HEK293T (cell line): ENCODE data around the gene BCL3.

Source experiments
- CTCF ChIA-PET: fragments of 350-600 bp; formaldehyde crosslinking; extraction: SDS; loops from one replicate; lab custom pipeline; 2021; ENCODE audit warnings: antibody characterized with exemption, inconsistent platforms; lab: Yijun Ruan, JAX
- POLR2A ChIA-PET: fragments of 350-600 bp; formaldehyde crosslinking; extraction: SDS; loops from one replicate; lab custom pipeline; 2020; ENCODE audit warnings: antibody characterized with exemption, inconsistent platforms; lab: Yijun Ruan, JAX
- DNase-seq: peaks from one replicate; pipeline ENCODE4 v3.0.0; 2012; ENCODE audit warnings: mixed read lengths; ENCODE audit errors: extremely low spot score
- ARNT ChIP-seq: fragments of 450-650 bp; IDR thresholded peaks from 2 replicates; pipeline ENCODE4 v1.6.1; 2017; ENCODE audit warnings: mild to moderate bottlenecking
- BHLHE40 ChIP-seq: fragments of 450-650 bp; IDR thresholded peaks from 2 replicates; pipeline ENCODE4 v1.6.1; 2016; ENCODE audit warnings: mild to moderate bottlenecking, moderate library complexity, borderline replicate concordance
- CTBP1 ChIP-seq: fragments of 450-650 bp; IDR thresholded peaks from 2 replicates; pipeline ENCODE4 v1.6.1; 2016; ENCODE audit warnings: borderline replicate concordance
- ELF4 ChIP-seq: fragments of 450-650 bp; IDR thresholded peaks from 2 replicates; pipeline ENCODE4 v1.6.1; 2017; ENCODE audit warnings: antibody characterized with exemption
- FOXA1 ChIP-seq: fragments of 450-650 bp; IDR thresholded peaks from 2 replicates; pipeline ENCODE4 v1.6.1; 2016; ENCODE audit warnings: mild to moderate bottlenecking
- FOXK2 ChIP-seq: fragments of 450-650 bp; IDR thresholded peaks from 2 replicates; pipeline ENCODE4 v1.6.1; 2016; ENCODE audit warnings: mild to moderate bottlenecking
- FOXM1 ChIP-seq: fragments of 450-650 bp; IDR thresholded peaks from 2 replicates; pipeline ENCODE4 v1.6.1; 2017; ENCODE audit warnings: mild to moderate bottlenecking, borderline replicate concordance
- HDGF ChIP-seq: fragments of 450-650 bp; IDR thresholded peaks from 2 replicates; pipeline ENCODE4 v1.6.1; 2017; ENCODE audit warnings: antibody characterized with exemption, borderline replicate concordance
- L3MBTL2 ChIP-seq: fragments of 450-650 bp; conservative IDR thresholded peaks from 2 replicates; pipeline ENCODE4 v1.6.1; 2016; ENCODE audit warnings: mild to moderate bottlenecking
- LEF1 ChIP-seq: fragments of 450-650 bp; IDR thresholded peaks from 2 replicates; pipeline ENCODE4 v1.6.1; 2017; ENCODE audit warnings: mild to moderate bottlenecking, borderline replicate concordance
- NFRKB ChIP-seq: fragments of 450-650 bp; IDR thresholded peaks from 2 replicates; pipeline ENCODE4 v1.6.1; 2016; ENCODE audit warnings: mild to moderate bottlenecking, moderate library complexity
- SP1 ChIP-seq: fragments of 450-650 bp; IDR thresholded peaks from 2 replicates; pipeline ENCODE4 v1.6.1; 2017
- SUZ12 ChIP-seq: fragments of 450-650 bp; IDR thresholded peaks from 2 replicates; pipeline ENCODE4 v1.6.1; 2016; ENCODE audit warnings: mild to moderate bottlenecking
- TARDBP ChIP-seq: fragments of 450-650 bp; IDR thresholded peaks from 2 replicates; pipeline ENCODE4 v1.6.1; 2016
- ZNF384 ChIP-seq: fragments of 450-650 bp; IDR thresholded peaks from 2 replicates; pipeline ENCODE4 v1.6.1; 2016
- TF ChIP-seq, protein P1 (sequence below): fragments of 450-650 bp; IDR thresholded peaks from 2 replicates; pipeline ENCODE4 v1.6.1; 2016

Gene BCL3

DNA sequence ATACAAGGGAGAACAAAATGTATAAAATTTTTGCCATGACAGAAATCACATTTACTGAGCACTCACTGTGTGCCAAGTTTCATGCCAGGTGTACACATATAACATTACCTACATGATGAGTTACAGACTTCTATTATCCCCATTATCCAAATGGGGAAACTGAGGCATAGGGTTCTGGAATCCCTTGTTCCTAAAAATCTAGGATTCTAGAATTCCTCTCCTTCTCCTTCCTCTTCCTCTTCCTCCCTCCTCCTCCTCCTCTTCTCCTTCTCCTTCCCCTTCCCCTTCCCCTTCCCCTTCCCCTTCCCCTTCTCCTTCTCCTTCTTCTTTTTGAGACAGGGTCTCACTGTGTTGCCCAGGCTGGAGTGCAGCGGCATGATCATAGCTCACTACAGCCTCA, 14.2 kb upstream of the BCL3 start:
- no peak for TF ChIP-seq TARDBP
- TF ChIP-seq L3MBTL2 = no peak
- TF ChIP-seq LEF1 = no peak
- TF ChIP-seq ZNF384 = no peak
- TF ChIP-seq, protein P1, sequence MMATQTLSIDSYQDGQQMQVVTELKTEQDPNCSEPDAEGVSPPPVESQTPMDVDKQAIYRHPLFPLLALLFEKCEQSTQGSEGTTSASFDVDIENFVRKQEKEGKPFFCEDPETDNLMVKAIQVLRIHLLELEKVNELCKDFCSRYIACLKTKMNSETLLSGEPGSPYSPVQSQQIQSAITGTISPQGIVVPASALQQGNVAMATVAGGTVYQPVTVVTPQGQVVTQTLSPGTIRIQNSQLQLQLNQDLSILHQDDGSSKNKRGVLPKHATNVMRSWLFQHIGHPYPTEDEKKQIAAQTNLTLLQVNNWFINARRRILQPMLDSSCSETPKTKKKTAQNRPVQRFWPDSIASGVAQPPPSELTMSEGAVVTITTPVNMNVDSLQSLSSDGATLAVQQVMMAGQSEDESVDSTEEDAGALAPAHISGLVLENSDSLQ = no peak
- TF ChIP-seq BHLHE40 = no peak
- TF ChIP-seq NFRKB = no peak
- DNase-seq = no peak
- POLR2A ChIA-PET = no interaction called here
- CTCF ChIA-PET = no interaction called here

DNA sequence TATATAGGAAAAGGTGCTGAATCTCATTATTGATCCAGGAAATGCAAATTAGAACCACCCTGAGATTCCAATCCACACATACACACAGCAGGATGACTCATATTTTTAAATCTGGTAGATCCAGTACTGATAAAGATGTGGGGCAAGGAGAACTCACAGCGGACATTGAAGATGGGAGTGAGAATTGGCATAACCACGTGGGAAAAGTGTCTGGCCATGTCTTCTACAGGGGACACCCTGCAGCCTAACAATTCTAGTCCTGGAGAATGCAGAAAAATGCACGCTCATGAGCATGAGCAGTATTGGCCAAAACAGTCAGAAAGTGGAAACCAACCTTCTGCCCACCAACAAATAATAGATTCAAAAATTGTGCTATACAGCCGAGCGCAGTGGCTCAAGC, 13.5 kb upstream of the BCL3 start:
- DNase-seq = no peak
- POLR2A ChIA-PET = no interaction called here
- CTCF ChIA-PET = no interaction called here
- TF ChIP-seq ELF4 (no peak), NFRKB (no peak), BHLHE40 (no peak), LEF1 (no peak), TARDBP (no peak)
- TF ChIP-seq, protein P1 = no peak

DNA sequence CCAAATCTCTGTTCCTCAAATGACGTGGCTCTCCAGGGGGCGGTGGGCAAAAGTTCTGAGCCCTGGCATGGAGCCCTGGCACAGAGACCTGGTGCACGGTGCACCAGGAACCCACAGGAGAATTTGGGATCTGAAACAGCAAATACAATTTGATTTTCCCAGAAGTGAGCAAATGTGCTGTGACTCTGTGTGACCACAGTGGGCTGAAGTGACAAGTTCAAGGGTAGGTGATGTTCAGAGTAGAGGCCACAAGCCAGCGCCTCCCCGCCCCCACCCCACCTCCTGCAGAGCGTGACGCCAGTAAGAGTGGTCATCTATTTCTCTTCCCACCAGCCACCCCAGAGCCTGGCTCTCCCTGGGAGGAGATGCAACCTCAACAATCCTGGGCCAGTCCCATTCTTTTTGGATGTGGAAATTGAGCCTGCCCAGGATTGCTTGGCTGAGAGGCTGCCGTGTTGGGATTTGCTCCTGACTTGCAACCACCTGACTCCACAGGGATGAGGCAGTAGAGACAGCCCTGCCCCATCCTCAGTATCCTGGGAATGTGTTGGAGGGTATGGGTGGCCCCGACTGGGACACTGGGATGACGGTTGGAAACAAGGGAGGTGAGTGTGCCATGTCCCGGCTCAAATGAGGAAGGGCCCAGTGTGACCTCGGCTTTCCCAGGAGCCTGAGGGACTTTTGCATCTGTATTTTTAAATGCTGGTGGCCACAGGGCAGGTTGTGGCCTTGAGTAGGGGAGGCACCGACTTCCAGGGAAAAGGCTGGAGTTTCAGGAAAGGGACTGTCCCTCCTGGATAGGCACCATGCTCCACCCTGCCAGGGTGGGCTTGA, 11.1 kb upstream of the BCL3 start:
- POLR2A ChIA-PET = no interaction called here
- no peak for TF ChIP-seq SUZ12
- CTCF ChIA-PET = interaction anchor here (0.6 kb wide), 1 partner anchor 108 kb away, joined by 5 read pairs; the partner anchor contains the start of gene NECTIN2
- DNase-seq = no peak

DNA sequence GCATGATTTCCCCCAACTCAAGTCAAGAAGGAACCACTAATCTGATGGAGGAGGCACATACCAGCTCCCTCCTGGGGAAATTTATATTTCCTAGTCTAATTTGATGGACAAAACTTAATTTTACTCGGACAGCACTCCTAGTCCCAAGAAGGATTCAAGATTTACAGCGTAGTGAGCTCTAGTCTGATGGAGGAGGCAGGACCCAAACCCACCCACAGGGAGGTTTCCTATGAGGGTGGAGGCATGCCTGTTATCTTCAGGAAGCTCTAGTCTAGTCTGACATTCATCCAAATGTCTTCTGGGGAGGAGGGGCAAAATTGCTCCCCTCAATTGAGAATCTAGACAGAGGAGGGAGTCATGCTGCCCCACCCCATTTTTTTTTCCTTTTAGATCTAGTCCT, 10.4 kb upstream of the BCL3 start:
- ChIA-PET POLR2A (no interaction called here), CTCF (interaction anchor here (0.6 kb wide), 1 partner anchor 108 kb away, joined by 5 read pairs; the partner anchor contains the start of gene NECTIN2)
- no peak for TF ChIP-seq ZNF384
- no peak for TF ChIP-seq NFRKB
- no peak for TF ChIP-seq FOXK2
- TF ChIP-seq, protein P1 = no peak
- TF ChIP-seq ELF4 = no peak
- no peak for TF ChIP-seq TARDBP
- TF ChIP-seq ARNT = no peak
- TF ChIP-seq HDGF = no peak
- no peak for TF ChIP-seq FOXA1
- TF ChIP-seq LEF1 = no peak
- no peak for TF ChIP-seq SUZ12
- TF ChIP-seq SP1 = no peak
- no peak for TF ChIP-seq L3MBTL2
- no peak for TF ChIP-seq FOXM1
- TF ChIP-seq BHLHE40 = no peak
- no peak for DNase-seq

DNA sequence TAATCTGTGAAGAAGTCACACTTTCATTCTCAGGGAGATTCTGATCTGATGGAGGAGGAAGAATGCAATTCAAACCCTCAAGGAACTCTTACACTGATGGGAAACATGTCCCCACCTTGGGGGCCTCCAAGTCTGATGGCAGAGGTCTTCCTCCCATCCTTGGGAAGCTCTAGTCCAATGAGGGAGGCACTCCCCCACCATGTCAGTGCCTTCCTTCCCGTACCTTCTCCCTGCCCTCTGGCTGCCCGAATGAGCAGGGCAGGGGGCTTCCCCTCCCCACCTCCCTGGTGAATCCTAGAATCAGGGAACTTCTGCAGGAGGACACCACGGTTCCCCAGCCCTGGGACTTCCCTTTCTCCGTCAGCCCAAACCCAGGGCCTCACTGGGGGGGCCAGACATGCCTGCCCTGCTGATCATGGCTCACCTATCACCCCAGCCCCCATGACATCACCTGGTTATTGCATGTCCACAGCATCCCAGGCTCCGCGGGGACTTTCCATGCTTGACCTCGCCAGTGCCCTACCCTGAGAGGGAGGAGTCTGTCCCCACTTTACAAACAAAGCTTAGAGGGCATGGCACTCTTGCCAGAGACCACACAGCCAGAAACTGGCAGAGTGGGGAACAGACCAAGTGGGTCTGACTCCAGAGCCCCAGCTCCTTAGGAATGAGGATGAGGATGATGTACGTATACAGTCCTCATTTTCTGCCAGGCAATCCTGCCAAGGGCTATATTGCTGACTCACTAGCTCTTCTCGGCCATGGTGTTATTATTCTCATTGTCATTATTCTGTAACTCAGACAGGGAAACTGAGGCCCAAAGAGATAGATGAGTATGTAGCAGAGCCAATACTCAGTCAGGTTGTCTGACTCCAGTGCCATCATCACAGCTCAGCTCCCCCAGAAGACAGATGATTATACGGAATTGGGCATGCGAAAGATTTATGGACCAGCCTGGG, 9.6 kb upstream of the BCL3 start:
- no peak for TF ChIP-seq CTBP1
- TF ChIP-seq BHLHE40 = no peak
- no peak for TF ChIP-seq FOXK2
- TF ChIP-seq FOXM1 = no peak
- TF ChIP-seq SUZ12 = no peak
- TF ChIP-seq, protein P1 = no peak
- TF ChIP-seq HDGF = no peak
- TF ChIP-seq ELF4 = no peak
- no peak for TF ChIP-seq L3MBTL2
- no peak for TF ChIP-seq ZNF384
- TF ChIP-seq FOXA1 = no peak
- TF ChIP-seq ARNT = no peak
- TF ChIP-seq TARDBP = no peak
- TF ChIP-seq NFRKB = no peak
- TF ChIP-seq SP1 = no peak
- ChIA-PET POLR2A (no interaction called here), CTCF (interaction anchor here (0.6 to 1.2 kb wide), 4 partner anchors 12 to 632 kb away, joined by 3 to 4 read pairs (median 3); no protein-coding TSS in a partner anchor)
- no peak for DNase-seq
